WTC11 (cell line): ENCODE results near the gene FREM1. TPM values are rescaled to one million over a fixed set of nuclear protein-coding genes. Genes with fewer than 3 reads are reported as not detected.

ENCODE experiments used
- ATAC-seq: fragments of 200-7000 bp; cut with Tn5 transposase; 2 replicates; pipeline ENCODE4 v1.10.0; 2021; ENCODE audit warnings: mild to moderate bottlenecking, moderate library complexity
- CTCF ChIA-PET: fragments of 300-600 bp; sonication (Branson Sonifier 250); formaldehyde crosslinking; loops from one replicate; lab custom pipeline; 2021; ENCODE audit warnings: antibody characterized with exemption; lab: Charles Lee
- POLR2A ChIA-PET: fragments of 350-600 bp; sonication (Branson Sonifier 250); formaldehyde crosslinking; loops from one replicate; lab custom pipeline; 2021; ENCODE audit warnings: antibody characterized with exemption; lab: Charles Lee
- DNase-seq: peaks from one replicate; pipeline ENCODE4 v3.0.0; 2021; ENCODE audit warnings: low spot score
- H3K27ac Mint-ChIP-seq: 2 replicates; pipeline ENCODE4 v1.8.0; 2021; ENCODE audit warnings: mixed read lengths
- H3K27me3 Mint-ChIP-seq: 2 replicates; pipeline ENCODE4 v1.8.0; 2021; ENCODE audit warnings: low read depth, mild to moderate bottlenecking, moderate library complexity, mixed read lengths
- H3K36me3 Mint-ChIP-seq: 2 replicates; pipeline ENCODE4 v1.8.0; 2021; ENCODE audit warnings: mixed read lengths
- H3K4me1 Mint-ChIP-seq: 2 replicates; pipeline ENCODE4 v1.8.0; 2022; ENCODE audit warnings: mixed read lengths
- H3K4me3 Mint-ChIP-seq: 2 replicates; pipeline ENCODE4 v1.8.0; 2021; ENCODE audit warnings: mild to moderate bottlenecking, moderate library complexity, mixed read lengths
- H3K9me3 Mint-ChIP-seq: 2 replicates; pipeline ENCODE4 v1.8.0; 2021; ENCODE audit warnings: mixed read lengths
- ATF1 ChIP-seq: sonication (generic); formaldehyde crosslinking; IDR thresholded peaks from 2 replicates; pipeline ENCODE4 v1.8.1; 2023; ENCODE audit warnings: mild to moderate bottlenecking, moderate library complexity, missing genetic modification reagents
- CREM ChIP-seq: sonication (generic); formaldehyde crosslinking; IDR thresholded peaks from 2 replicates; pipeline ENCODE4 v1.8.1; 2022; ENCODE audit warnings: mild to moderate bottlenecking, missing genetic modification reagents, moderate library complexity
- E2F5 ChIP-seq: sonication (generic); formaldehyde crosslinking; IDR thresholded peaks from 2 replicates; pipeline ENCODE4 v1.8.1; 2022; ENCODE audit warnings: mild to moderate bottlenecking, moderate library complexity, missing genetic modification reagents
- EMX1 ChIP-seq: fragments of 250-450 bp; sonication (Bioruptor Pico); IDR thresholded peaks from 2 replicates; pipeline ENCODE4 v1.8.0; 2021; ENCODE audit warnings: mild to moderate bottlenecking
- ETV6 ChIP-seq: sonication (generic); formaldehyde crosslinking; IDR thresholded peaks from 2 replicates; pipeline ENCODE4 v1.8.1; 2022; ENCODE audit warnings: mild to moderate bottlenecking, missing genetic modification reagents
- MXD4 ChIP-seq: fragments of 250-450 bp; sonication (Bioruptor Pico); IDR thresholded peaks from 2 replicates; pipeline ENCODE4 v1.8.0; 2021; ENCODE audit warnings: mild to moderate bottlenecking, moderate library complexity, borderline replicate concordance
- RORB ChIP-seq: fragments of 250-450 bp; sonication (Bioruptor Pico); IDR thresholded peaks from 2 replicates; pipeline ENCODE4 v1.9.0; 2021; ENCODE audit warnings: mild to moderate bottlenecking
- SOX15 ChIP-seq: fragments of 250-450 bp; sonication (Bioruptor Pico); IDR thresholded peaks from 2 replicates; pipeline ENCODE4 v1.9.0; 2021; ENCODE audit warnings: mild to moderate bottlenecking
- USF1 ChIP-seq: sonication (generic); formaldehyde crosslinking; IDR thresholded peaks from 2 replicates; pipeline ENCODE4 v1.8.0; 2022; ENCODE audit warnings: mild to moderate bottlenecking, missing genetic modification reagents
- ZBTB21 ChIP-seq: sonication (generic); formaldehyde crosslinking; IDR thresholded peaks from 2 replicates; pipeline ENCODE4 v1.8.1; 2023; ENCODE audit warnings: mild to moderate bottlenecking, missing genetic modification reagents, borderline replicate concordance
- ZNF121 ChIP-seq: sonication (generic); formaldehyde crosslinking; IDR thresholded peaks from 2 replicates; pipeline ENCODE4 v1.8.0; 2023; ENCODE audit warnings: missing genetic modification reagents
- ZNF263 ChIP-seq: sonication (generic); formaldehyde crosslinking; IDR thresholded peaks from 2 replicates; pipeline ENCODE4 v1.8.1; 2022; ENCODE audit warnings: low read depth, mild to moderate bottlenecking, moderate library complexity, missing genetic modification reagents
- total RNA-seq: library from RNA; stranded (reverse); gene quantifications from 3 replicates; pipeline ENCODE4 v1.2.3, GENCODE V29; 2021
- TF ChIP-seq, protein P1 (sequence below): sonication (generic); formaldehyde crosslinking; IDR thresholded peaks from 2 replicates; pipeline ENCODE4 v1.8.1; 2022; ENCODE audit warnings: missing genetic modification reagents, borderline replicate concordance
- TF ChIP-seq, protein P2 (sequence below): sonication (generic); formaldehyde crosslinking; IDR thresholded peaks from 2 replicates; pipeline ENCODE4 v1.8.1; 2023; ENCODE audit warnings: mild to moderate bottlenecking, moderate library complexity, missing genetic modification reagents
- TF ChIP-seq, protein P3 (sequence below): sonication (generic); formaldehyde crosslinking; IDR thresholded peaks from 2 replicates; pipeline ENCODE4 v1.8.0; 2023; ENCODE audit warnings: mild to moderate bottlenecking, missing genetic modification reagents
- TF ChIP-seq, protein P4 (sequence below): sonication (generic); formaldehyde crosslinking; IDR thresholded peaks from 2 replicates; pipeline ENCODE4 v1.8.1; 2023; ENCODE audit warnings: mild to moderate bottlenecking, missing genetic modification reagents, moderate library complexity
- TF ChIP-seq, protein P5 (sequence below): fragments of 250-450 bp; sonication (Bioruptor Pico); IDR thresholded peaks from 2 replicates; pipeline ENCODE4 v1.9.0; 2021; ENCODE audit warnings: mild to moderate bottlenecking, borderline replicate concordance

FREM1 gene
- total RNA-seq, 1 experiment from 2014 or later: 2.8 TPM

DNA sequence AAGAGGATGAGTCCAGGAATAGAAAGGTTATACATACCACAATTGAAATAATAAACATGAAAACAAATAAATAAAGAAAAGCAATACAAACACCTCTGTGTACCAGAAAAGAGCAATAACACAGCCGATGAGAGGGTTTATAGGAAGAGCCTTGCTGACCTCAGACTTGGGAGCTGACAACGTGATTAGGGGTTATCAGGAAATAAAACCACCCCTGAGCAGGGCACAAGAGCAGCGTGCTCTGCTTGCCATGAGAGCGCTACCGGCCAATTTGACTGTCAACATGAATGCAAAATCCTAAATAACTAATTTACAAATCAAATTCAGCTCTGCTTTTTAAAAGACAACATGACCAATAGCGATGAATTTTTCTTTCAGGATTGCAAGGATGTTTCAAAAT is 2.6 kb upstream of the FREM1 start:
- DNase-seq: no peak
- POLR2A ChIA-PET: no interaction called here
- TF ChIP-seq, protein P1, sequence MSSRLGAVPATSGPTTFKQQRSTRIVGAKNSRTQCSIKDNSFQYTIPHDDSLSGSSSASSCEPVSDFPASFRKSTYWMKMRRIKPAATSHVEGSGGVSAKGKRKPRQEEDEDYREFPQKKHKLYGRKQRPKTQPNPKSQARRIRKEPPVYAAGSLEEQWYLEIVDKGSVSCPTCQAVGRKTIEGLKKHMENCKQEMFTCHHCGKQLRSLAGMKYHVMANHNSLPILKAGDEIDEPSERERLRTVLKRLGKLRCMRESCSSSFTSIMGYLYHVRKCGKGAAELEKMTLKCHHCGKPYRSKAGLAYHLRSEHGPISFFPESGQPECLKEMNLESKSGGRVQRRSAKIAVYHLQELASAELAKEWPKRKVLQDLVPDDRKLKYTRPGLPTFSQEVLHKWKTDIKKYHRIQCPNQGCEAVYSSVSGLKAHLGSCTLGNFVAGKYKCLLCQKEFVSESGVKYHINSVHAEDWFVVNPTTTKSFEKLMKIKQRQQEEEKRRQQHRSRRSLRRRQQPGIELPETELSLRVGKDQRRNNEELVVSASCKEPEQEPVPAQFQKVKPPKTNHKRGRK (CRISPR knock-in tag): no peak
- TF ChIP-seq, protein P2, sequence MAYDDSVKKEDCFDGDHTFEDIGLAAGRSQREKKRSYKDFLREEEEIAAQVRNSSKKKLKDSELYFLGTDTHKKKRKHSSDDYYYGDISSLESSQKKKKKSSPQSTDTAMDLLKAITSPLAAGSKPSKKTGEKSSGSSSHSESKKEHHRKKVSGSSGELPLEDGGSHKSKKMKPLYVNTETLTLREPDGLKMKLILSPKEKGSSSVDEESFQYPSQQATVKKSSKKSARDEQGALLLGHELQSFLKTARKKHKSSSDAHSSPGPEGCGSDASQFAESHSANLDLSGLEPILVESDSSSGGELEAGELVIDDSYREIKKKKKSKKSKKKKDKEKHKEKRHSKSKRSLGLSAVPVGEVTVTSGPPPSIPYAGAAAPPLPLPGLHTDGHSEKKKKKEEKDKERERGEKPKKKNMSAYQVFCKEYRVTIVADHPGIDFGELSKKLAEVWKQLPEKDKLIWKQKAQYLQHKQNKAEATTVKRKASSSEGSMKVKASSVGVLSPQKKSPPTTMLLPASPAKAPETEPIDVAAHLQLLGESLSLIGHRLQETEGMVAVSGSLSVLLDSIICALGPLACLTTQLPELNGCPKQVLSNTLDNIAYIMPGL (CRISPR knock-in tag): no peak
- TF ChIP-seq, protein P3, sequence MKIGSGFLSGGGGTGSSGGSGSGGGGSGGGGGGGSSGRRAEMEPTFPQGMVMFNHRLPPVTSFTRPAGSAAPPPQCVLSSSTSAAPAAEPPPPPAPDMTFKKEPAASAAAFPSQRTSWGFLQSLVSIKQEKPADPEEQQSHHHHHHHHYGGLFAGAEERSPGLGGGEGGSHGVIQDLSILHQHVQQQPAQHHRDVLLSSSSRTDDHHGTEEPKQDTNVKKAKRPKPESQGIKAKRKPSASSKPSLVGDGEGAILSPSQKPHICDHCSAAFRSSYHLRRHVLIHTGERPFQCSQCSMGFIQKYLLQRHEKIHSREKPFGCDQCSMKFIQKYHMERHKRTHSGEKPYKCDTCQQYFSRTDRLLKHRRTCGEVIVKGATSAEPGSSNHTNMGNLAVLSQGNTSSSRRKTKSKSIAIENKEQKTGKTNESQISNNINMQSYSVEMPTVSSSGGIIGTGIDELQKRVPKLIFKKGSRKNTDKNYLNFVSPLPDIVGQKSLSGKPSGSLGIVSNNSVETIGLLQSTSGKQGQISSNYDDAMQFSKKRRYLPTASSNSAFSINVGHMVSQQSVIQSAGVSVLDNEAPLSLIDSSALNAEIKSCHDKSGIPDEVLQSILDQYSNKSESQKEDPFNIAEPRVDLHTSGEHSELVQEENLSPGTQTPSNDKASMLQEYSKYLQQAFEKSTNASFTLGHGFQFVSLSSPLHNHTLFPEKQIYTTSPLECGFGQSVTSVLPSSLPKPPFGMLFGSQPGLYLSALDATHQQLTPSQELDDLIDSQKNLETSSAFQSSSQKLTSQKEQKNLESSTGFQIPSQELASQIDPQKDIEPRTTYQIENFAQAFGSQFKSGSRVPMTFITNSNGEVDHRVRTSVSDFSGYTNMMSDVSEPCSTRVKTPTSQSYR: no peak
- TF ChIP-seq ETV6 (CRISPR knock-in tag): no peak
- no peak for TF ChIP-seq ZBTB21
- TF ChIP-seq CREM (CRISPR knock-in tag): no peak
- TF ChIP-seq, all 79 proteins: peak for 0
- Mint-ChIP-seq H3K9me3 (no peaks in the 10 kb centered on the region), H3K27ac (no peak overlapping the region), H3K27me3 (no peaks in the 10 kb centered on the region), H3K36me3 (no peaks in the 10 kb centered on the region), H3K4me1 (peaks cover under 1% of the 10 kb centered on the region; the same call in 1 of the 2 replicates), H3K4me3 (no peak overlapping the region)
- CTCF ChIA-PET: no interaction called here
- ATAC-seq: no peak

GRCh38 chr9:14911046-14911445 is 818 bp upstream of the FREM1 start:
- CTCF ChIA-PET: no interaction called here
- Mint-ChIP-seq H3K4me1 (peaks cover 19% of the 10 kb centered on the region; the same call in 1 of the 2 replicates), H3K36me3 (no peaks in the 10 kb centered on the region), H3K27ac (no peak overlapping the region), H3K27me3 (no peaks in the 10 kb centered on the region), H3K4me3 (no peak overlapping the region), H3K9me3 (no peaks in the 10 kb centered on the region)
- POLR2A ChIA-PET: no interaction called here
- no peak for TF ChIP-seq MXD4
- no peak for TF ChIP-seq ETV6 (CRISPR knock-in tag)
- TF ChIP-seq RORB (CRISPR knock-in tag): no peak
- TF ChIP-seq ZNF121 (CRISPR knock-in tag): no peak
- TF ChIP-seq SOX15 (CRISPR knock-in tag): no peak
- no peak for TF ChIP-seq EMX1 (CRISPR knock-in tag)
- TF ChIP-seq E2F5: no peak
- TF ChIP-seq USF1: no peak
- TF ChIP-seq ZNF263: no peak
- no peak for TF ChIP-seq ATF1
- TF ChIP-seq, protein P4, sequence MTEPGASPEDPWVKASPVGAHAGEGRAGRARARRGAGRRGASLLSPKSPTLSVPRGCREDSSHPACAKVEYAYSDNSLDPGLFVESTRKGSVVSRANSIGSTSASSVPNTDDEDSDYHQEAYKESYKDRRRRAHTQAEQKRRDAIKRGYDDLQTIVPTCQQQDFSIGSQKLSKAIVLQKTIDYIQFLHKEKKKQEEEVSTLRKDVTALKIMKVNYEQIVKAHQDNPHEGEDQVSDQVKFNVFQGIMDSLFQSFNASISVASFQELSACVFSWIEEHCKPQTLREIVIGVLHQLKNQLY (CRISPR knock-in tag): no peak
- TF ChIP-seq, protein P5, sequence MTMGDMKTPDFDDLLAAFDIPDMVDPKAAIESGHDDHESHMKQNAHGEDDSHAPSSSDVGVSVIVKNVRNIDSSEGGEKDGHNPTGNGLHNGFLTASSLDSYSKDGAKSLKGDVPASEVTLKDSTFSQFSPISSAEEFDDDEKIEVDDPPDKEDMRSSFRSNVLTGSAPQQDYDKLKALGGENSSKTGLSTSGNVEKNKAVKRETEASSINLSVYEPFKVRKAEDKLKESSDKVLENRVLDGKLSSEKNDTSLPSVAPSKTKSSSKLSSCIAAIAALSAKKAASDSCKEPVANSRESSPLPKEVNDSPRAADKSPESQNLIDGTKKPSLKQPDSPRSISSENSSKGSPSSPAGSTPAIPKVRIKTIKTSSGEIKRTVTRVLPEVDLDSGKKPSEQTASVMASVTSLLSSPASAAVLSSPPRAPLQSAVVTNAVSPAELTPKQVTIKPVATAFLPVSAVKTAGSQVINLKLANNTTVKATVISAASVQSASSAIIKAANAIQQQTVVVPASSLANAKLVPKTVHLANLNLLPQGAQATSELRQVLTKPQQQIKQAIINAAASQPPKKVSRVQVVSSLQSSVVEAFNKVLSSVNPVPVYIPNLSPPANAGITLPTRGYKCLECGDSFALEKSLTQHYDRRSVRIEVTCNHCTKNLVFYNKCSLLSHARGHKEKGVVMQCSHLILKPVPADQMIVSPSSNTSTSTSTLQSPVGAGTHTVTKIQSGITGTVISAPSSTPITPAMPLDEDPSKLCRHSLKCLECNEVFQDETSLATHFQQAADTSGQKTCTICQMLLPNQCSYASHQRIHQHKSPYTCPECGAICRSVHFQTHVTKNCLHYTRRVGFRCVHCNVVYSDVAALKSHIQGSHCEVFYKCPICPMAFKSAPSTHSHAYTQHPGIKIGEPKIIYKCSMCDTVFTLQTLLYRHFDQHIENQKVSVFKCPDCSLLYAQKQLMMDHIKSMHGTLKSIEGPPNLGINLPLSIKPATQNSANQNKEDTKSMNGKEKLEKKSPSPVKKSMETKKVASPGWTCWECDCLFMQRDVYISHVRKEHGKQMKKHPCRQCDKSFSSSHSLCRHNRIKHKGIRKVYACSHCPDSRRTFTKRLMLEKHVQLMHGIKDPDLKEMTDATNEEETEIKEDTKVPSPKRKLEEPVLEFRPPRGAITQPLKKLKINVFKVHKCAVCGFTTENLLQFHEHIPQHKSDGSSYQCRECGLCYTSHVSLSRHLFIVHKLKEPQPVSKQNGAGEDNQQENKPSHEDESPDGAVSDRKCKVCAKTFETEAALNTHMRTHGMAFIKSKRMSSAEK (CRISPR knock-in tag): no peak
- no peak for TF ChIP-seq CREM (CRISPR knock-in tag)
- ATAC-seq (no peak), DNase-seq (no peak)
